CD4-positive, alpha-beta T cell treated with Interferon gamma for 1 hour (primary cell): ENCODE data around the gene KL.

Source experiments
- DNase-seq: peaks from one replicate; pipeline ENCODE4 v3.0.0-alpha.2; 2020

KL gene

GRCh38 chr13:33016414-33017322 is at the start of gene KL:
TSS of gene KL (plus strand) at chr13:33016423. CDS start at chr13:33016441, 18 bp downstream.
- no peak for DNase-seq

GRCh38 chr13:32967584-32968182 is 48.5 kb upstream of the KL start:
- DNase-seq: no peak

GRCh38 chr13:32968316-32968715 is 47.9 kb upstream of the KL start:
- no peak for DNase-seq

GRCh38 chr13:32968793-32969192 is 47.4 kb upstream of the KL start:
- DNase-seq: no peak

- DNase-seq: no peak
Observed at GRCh38 chr13:32969516-32969941, 46.7 kb upstream of the KL start.

GRCh38 chr13:32976056-32976805 is 40.0 kb upstream of the KL start:
- no peak for DNase-seq

- DNase-seq: no peak
Observed at GRCh38 chr13:32976912-32977311, 39.3 kb upstream of the KL start.

- no peak for DNase-seq
Observed at GRCh38 chr13:32977321-32977720, 38.9 kb upstream of the KL start.

GRCh38 chr13:32978278-32978677 is 37.9 kb upstream of the KL start:
- no peak for DNase-seq

- DNase-seq: no peak
Observed at GRCh38 chr13:32983058-32983457, 33.2 kb upstream of the KL start.

- DNase-seq: no peak
Observed at GRCh38 chr13:32984857-32985626, 31.2 kb upstream of the KL start.

- no peak for DNase-seq
Observed at GRCh38 chr13:32986552-32986951, 29.7 kb upstream of the KL start.

GRCh38 chr13:32987462-32987861 is 28.8 kb upstream of the KL start:
- DNase-seq: no peak

GRCh38 chr13:32988608-32989289 is 27.5 kb upstream of the KL start:
- no peak for DNase-seq

GRCh38 chr13:32989290-32989667 is 26.9 kb upstream of the KL start:
- no peak for DNase-seq

GRCh38 chr13:32989942-32990341 is 26.3 kb upstream of the KL start:
- no peak for DNase-seq

- DNase-seq: no peak
Observed at GRCh38 chr13:32993145-32993544, 23.1 kb upstream of the KL start.

- no peak for DNase-seq
Observed at GRCh38 chr13:32997399-32997798, 18.8 kb upstream of the KL start.

GRCh38 chr13:32998966-32999365 is 17.3 kb upstream of the KL start:
- no peak for DNase-seq

- DNase-seq: no peak
Observed at GRCh38 chr13:33000365-33000764, 15.9 kb upstream of the KL start.

- DNase-seq: no peak
Observed at GRCh38 chr13:33003458-33004019, 12.7 kb upstream of the KL start.

- no peak for DNase-seq
Observed at GRCh38 chr13:33004511-33004910, 11.7 kb upstream of the KL start.
